HepG2 (cell line): Measurements from ENCODE around the gene CARMIL1. TPM values are rescaled to one million over a fixed set of nuclear protein-coding genes. Genes with fewer than 3 reads are reported as not detected.

ENCODE experiments used
- ATAC-seq: fragments of 200-7000 bp; cut with Tn5 transposase; 3 replicates; pipeline ENCODE4 v1.9.1; 2020; ENCODE audit warnings: mild to moderate bottlenecking, moderate library complexity
- BruUV-seq: library from RNA; stranded (reverse); fragments of 400-500 nt; replicated peaks from 2 replicates; lab custom pipeline; 2021; lab: Mats Ljungman, UMichigan
- CTCF ChIA-PET: fragments of 300-600 bp; formaldehyde crosslinking; extraction: SDS; loops from one replicate; lab custom pipeline; 2021; ENCODE audit warnings: low total read pairs, inconsistent platforms, low intra/inter-chr PET ratio; lab: Yijun Ruan, JAX
- POLR2A ChIA-PET: fragments of 350-600 bp; sonication (Branson Sonifier 250); formaldehyde crosslinking; loops from one replicate; lab custom pipeline; 2020; ENCODE audit warnings: antibody characterized with exemption, inconsistent platforms; lab: Yijun Ruan, JAX
- DNase-seq: peaks from one replicate; pipeline ENCODE4 v3.0.0-alpha.2; 2015; ENCODE audit warnings: low spot score
- FAIRE-seq: peaks from 3 replicates; lab custom pipeline; 2011; peaks lifted over from hg19 to GRCh38; lab: Jason Lieb, UNC
- H2AFZ ChIP-seq: one replicate; pipeline ENCODE4 v1.6.1; 2011; ENCODE audit warnings: low read length, inconsistent platforms
- H3K27ac ChIP-seq: fragments of 300-600 bp; 3 replicates; pipeline ENCODE4 v1.8.0; 2011; ENCODE audit warnings: mixed run types, mild to moderate bottlenecking, mixed read lengths, low read length, inconsistent platforms; ENCODE audit not compliant: insufficient read depth; ENCODE audit errors: extremely low read length
- H3K27me3 ChIP-seq, 2 experiments: fragments of 200-600 bp in 1 of 2; 2 replicates in 1 of 2; 3 replicates in 1 of 2; pipeline versions ENCODE4 v1.6.0 to v1.8.0; 2011; ENCODE audit warnings: low read length in 2 of 2, mild to moderate bottlenecking in 2 of 2, moderate library complexity in 2 of 2, inconsistent platforms in 1 of 2; ENCODE audit not compliant: insufficient read depth in 2 of 2, control insufficient read depth in 1 of 2
- H3K36me3 ChIP-seq, 2 experiments: fragments of 200-600 bp in 1 of 2; replicated peaks in 1 of 2; 2 replicates in 1 of 2; 3 replicates in 1 of 2; pipeline versions ENCODE4 v1.5.1 to v1.8.0; 2011; ENCODE audit warnings: low read length in 2 of 2, inconsistent platforms in 1 of 2; ENCODE audit not compliant: insufficient read depth in 2 of 2, control insufficient read depth in 1 of 2
- H3K4me1 ChIP-seq: 2 replicates; pipeline ENCODE4 v1.5.1; 2012; ENCODE audit warnings: low read length, inconsistent platforms; ENCODE audit not compliant: insufficient read depth
- H3K4me2 ChIP-seq: 2 replicates; pipeline ENCODE4 v1.6.0; 2011; ENCODE audit warnings: low read depth, low read length, inconsistent platforms
- H3K4me3 ChIP-seq, 3 experiments: fragments of 200-600 bp in 1 of 3; sonication (generic), shearing (Covaris generic) in 1 of 3; replicated peaks in 1 of 3; 2 replicates each; pipeline ENCODE4 v1.5.1; 2011 to 2016; ENCODE audit warnings: low read length in 3 of 3, inconsistent platforms in 2 of 3, low read depth in 2 of 3, mild to moderate bottlenecking in 2 of 3, control low read depth in 1 of 3, mixed read lengths in 1 of 3; ENCODE audit not compliant: insufficient read depth in 1 of 3
- H3K79me2 ChIP-seq: one replicate; pipeline ENCODE4 v1.6.1; 2011; ENCODE audit warnings: low read length, inconsistent platforms; ENCODE audit not compliant: insufficient read depth
- H3K9ac ChIP-seq: 2 replicates; pipeline ENCODE4 v1.6.0; 2011; ENCODE audit warnings: mild to moderate bottlenecking, low read depth, low read length, inconsistent platforms; ENCODE audit not compliant: insufficient read depth
- H3K9me3 ChIP-seq: 2 replicates; pipeline ENCODE4 v1.5.1; 2012; ENCODE audit warnings: mild to moderate bottlenecking, low read length
- H4K20me1 ChIP-seq: 2 replicates; pipeline ENCODE4 v1.6.0; 2011; ENCODE audit warnings: inconsistent platforms, mild to moderate bottlenecking, low read length, moderate library complexity; ENCODE audit not compliant: insufficient read depth
- JDP2 ChIP-seq: sonication (generic); formaldehyde crosslinking; IDR thresholded peaks from 2 replicates; pipeline ENCODE4 v1.8.1; 2022; ENCODE audit warnings: missing genetic modification reagents, borderline replicate concordance
- NR2F2 ChIP-seq: IDR thresholded peaks from 2 replicates; pipeline ENCODE4 v1.6.1; 2012; ENCODE audit warnings: low read depth, inconsistent platforms, borderline replicate concordance
- RFX1 ChIP-seq: fragments of 450-650 bp; IDR thresholded peaks from 2 replicates; pipeline ENCODE4 v1.6.1; 2017
- SALL1 ChIP-seq: sonication (generic); formaldehyde crosslinking; IDR thresholded peaks from 2 replicates; pipeline ENCODE4 v1.8.0; 2022; ENCODE audit warnings: mild to moderate bottlenecking, missing genetic modification reagents
- SIN3B ChIP-seq: fragments of 150-350 bp; IDR thresholded peaks from 2 replicates; pipeline ENCODE4 v1.6.1; 2014; ENCODE audit warnings: low read length
- SOX5 ChIP-seq: IDR thresholded peaks from 2 replicates; pipeline ENCODE4 v1.6.1; 2016; ENCODE audit warnings: borderline replicate concordance
- TERF1 ChIP-seq: sonication (generic); formaldehyde crosslinking; IDR thresholded peaks from 2 replicates; pipeline ENCODE4 v1.8.0; 2022; ENCODE audit warnings: mild to moderate bottlenecking, missing genetic modification reagents, moderate library complexity
- ZBTB34 ChIP-seq: sonication (generic); formaldehyde crosslinking; IDR thresholded peaks from 2 replicates; pipeline ENCODE4 v1.8.0; 2022; ENCODE audit warnings: mild to moderate bottlenecking, missing genetic modification reagents
- ZNF260 ChIP-seq: sonication (generic); formaldehyde crosslinking; IDR thresholded peaks from 2 replicates; pipeline ENCODE4 v1.4.0; 2020; ENCODE audit warnings: missing genetic modification reagents, low read depth, mild to moderate bottlenecking, borderline replicate concordance
- ZNF296 ChIP-seq: sonication (generic); formaldehyde crosslinking; conservative IDR thresholded peaks from 2 replicates; pipeline ENCODE4 v1.5.0; 2020; ENCODE audit warnings: mild to moderate bottlenecking, missing genetic modification reagents
- ZNF468 ChIP-seq: sonication (generic); formaldehyde crosslinking; IDR thresholded peaks from 2 replicates; pipeline ENCODE4 v1.8.0; 2022; ENCODE audit warnings: mild to moderate bottlenecking, moderate library complexity, missing genetic modification reagents
- ZNF576 ChIP-seq: sonication (generic); formaldehyde crosslinking; IDR thresholded peaks from 2 replicates; pipeline ENCODE4 v1.4.0; 2020; ENCODE audit warnings: mild to moderate bottlenecking, missing genetic modification reagents
- WGBS: methylation state at CpG from one replicate; pipeline ENCODE4 v1.1.6; 2017; ENCODE audit warnings: low lambda C conversion rate; 5-methylcytosine and 5-hydroxymethylcytosine counted together
- in situ Hi-C: cut with HindIII; loops from 2 replicates; pipeline ENCODE4 v1.10.0; 2017; ENCODE audit warnings: low pct_unique_long_range_greater_than_20kb; ENCODE audit not compliant: extremely low pct_ligation_motif_present
- intact Hi-C: fragments of 100-400 bp; cut with micrococcal nuclease; formaldehyde crosslinking; loops from one replicate; pipeline ENCODE4 v1.10.0; 2022; ENCODE audit not compliant: unreplicated experiment
- polyA plus RNA-seq, 8 experiments: library from polyadenylated mRNA; depleted of rRNA in 3 of 8; stranded (reverse) in 7 of 8; unstranded in 1 of 8; fragments of >200 nt; fragmentation: Illumina TruSeq in 4 of 8; extraction: Trizol in 4 of 8; gene quantifications; 2 replicates each; pipeline versions ENCODE4 v1.2.1 to v1.2.3, GENCODE V29; 2011 to 2016; ENCODE audit warnings: low read depth in 4 of 8, missing spikeins in 1 of 8, mixed read lengths in 1 of 8; ENCODE audit not compliant: insufficient read depth in 1 of 8
- total RNA-seq, 5 experiments: library from RNA; depleted of rRNA; stranded (reverse); fragments of >200 nt; fragmentation: Illumina TruSeq; extraction: Trizol; gene quantifications; 2 replicates each; pipeline ENCODE4 v1.2.3, GENCODE V29; 2016; ENCODE audit warnings: low read depth in 1 of 5
- TF ChIP-seq, protein P1 (sequence below): sonication (generic); formaldehyde crosslinking; IDR thresholded peaks from 2 replicates; pipeline ENCODE4 v1.5.0; 2020; ENCODE audit warnings: missing genetic modification reagents
- TF ChIP-seq, protein P2 (sequence below): sonication (generic); formaldehyde crosslinking; IDR thresholded peaks from 2 replicates; pipeline ENCODE4 v1.4.0; 2020; ENCODE audit warnings: mild to moderate bottlenecking, missing genetic modification reagents
- TF ChIP-seq, protein P3 (sequence below): sonication (generic); formaldehyde crosslinking; IDR thresholded peaks from 2 replicates; pipeline ENCODE4 v1.4.0; 2020; ENCODE audit warnings: low read depth, mild to moderate bottlenecking, missing genetic modification reagents
- TF ChIP-seq, protein P4 (sequence below): sonication (generic); formaldehyde crosslinking; IDR thresholded peaks from 2 replicates; pipeline ENCODE4 v1.5.0; 2020; ENCODE audit warnings: missing genetic modification reagents

CARMIL1 gene
- total and polyA plus RNA-seq, 2 of the 13 experiments (the other 11 are each of a cell fraction or from before 2014, with no cell fraction given): 1.8 to 2.6 TPM

DNA sequence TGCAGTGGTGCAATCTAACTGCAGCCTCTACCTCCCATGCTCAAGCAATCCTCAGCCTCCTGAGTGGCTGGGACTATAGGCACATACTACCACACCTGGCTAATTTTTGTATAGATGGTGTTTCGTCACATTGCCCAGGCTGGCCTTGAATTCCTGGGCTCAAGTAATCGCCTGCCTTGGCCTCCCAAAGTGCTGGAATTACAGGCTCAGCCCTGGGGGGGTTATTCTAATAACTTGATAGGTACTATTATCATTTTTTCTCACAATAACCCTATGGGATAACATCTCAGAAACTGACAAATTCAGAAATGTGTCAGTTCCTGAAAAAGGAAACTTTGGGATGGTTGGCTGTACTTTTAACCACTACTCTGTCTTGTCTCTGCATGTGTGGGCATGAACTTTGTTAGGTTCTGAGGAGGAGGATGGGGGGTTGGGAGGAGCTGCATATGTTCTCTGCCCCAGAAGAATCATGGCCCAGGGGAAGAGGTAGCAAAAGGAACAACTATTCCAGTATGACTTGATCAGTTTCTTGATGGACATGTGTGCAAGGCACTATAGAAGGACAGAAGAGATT, 169.9 kb downstream of the CARMIL1 start:
- Histone ChIP-seq H3K9ac (no peak overlapping the region), H2AFZ (no peak overlapping the region), H3K27ac (no peak overlapping the region), H3K4me2 (no peak overlapping the region), H3K79me2 (no peaks in the 10 kb centered on the region), H3K4me3 (no peak overlapping the region), H4K20me1 (no peaks in the 10 kb centered on the region), H3K27me3 (no peaks in the 10 kb centered on the region), H3K9me3 (peaks cover 7% of the 10 kb centered on the region; the same call in 1 of the 2 replicates), H3K4me1 (no peaks in the 10 kb centered on the region), H3K36me3 (no peaks in the 10 kb centered on the region)
- ChIA-PET POLR2A (no interaction called here), CTCF (no interaction called here)
- intact Hi-C loops: no loop called here
- in situ Hi-C loops: no loop called here
- no peak for ATAC-seq
- no peak for FAIRE-seq
- no peak for DNase-seq
- WGBS: 44% methylated on average over 2 of the region's 2 CpGs
- no TSS peak for BruUV-seq
- TF ChIP-seq, protein P1, sequence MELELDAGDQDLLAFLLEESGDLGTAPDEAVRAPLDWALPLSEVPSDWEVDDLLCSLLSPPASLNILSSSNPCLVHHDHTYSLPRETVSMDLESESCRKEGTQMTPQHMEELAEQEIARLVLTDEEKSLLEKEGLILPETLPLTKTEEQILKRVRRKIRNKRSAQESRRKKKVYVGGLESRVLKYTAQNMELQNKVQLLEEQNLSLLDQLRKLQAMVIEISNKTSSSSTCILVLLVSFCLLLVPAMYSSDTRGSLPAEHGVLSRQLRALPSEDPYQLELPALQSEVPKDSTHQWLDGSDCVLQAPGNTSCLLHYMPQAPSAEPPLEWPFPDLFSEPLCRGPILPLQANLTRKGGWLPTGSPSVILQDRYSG (CRISPR knock-in tag): no peak
- TF ChIP-seq, protein P2, sequence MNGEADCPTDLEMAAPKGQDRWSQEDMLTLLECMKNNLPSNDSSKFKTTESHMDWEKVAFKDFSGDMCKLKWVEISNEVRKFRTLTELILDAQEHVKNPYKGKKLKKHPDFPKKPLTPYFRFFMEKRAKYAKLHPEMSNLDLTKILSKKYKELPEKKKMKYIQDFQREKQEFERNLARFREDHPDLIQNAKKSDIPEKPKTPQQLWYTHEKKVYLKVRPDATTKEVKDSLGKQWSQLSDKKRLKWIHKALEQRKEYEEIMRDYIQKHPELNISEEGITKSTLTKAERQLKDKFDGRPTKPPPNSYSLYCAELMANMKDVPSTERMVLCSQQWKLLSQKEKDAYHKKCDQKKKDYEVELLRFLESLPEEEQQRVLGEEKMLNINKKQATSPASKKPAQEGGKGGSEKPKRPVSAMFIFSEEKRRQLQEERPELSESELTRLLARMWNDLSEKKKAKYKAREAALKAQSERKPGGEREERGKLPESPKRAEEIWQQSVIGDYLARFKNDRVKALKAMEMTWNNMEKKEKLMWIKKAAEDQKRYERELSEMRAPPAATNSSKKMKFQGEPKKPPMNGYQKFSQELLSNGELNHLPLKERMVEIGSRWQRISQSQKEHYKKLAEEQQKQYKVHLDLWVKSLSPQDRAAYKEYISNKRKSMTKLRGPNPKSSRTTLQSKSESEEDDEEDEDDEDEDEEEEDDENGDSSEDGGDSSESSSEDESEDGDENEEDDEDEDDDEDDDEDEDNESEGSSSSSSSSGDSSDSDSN (CRISPR knock-in tag): no peak
- no peak for TF ChIP-seq ZNF576 (CRISPR knock-in tag)
- no peak for TF ChIP-seq ZNF468 (CRISPR knock-in tag)
- no peak for TF ChIP-seq ZBTB34 (CRISPR knock-in tag)
- no peak for TF ChIP-seq SALL1 (CRISPR knock-in tag)
- TF ChIP-seq, protein P3, sequence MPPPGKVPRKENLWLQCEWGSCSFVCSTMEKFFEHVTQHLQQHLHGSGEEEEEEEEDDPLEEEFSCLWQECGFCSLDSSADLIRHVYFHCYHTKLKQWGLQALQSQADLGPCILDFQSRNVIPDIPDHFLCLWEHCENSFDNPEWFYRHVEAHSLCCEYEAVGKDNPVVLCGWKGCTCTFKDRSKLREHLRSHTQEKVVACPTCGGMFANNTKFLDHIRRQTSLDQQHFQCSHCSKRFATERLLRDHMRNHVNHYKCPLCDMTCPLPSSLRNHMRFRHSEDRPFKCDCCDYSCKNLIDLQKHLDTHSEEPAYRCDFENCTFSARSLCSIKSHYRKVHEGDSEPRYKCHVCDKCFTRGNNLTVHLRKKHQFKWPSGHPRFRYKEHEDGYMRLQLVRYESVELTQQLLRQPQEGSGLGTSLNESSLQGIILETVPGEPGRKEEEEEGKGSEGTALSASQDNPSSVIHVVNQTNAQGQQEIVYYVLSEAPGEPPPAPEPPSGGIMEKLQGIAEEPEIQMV (CRISPR knock-in tag): no peak
- TF ChIP-seq NR2F2: no peak
- no peak for TF ChIP-seq SIN3B
- TF ChIP-seq, protein P4, sequence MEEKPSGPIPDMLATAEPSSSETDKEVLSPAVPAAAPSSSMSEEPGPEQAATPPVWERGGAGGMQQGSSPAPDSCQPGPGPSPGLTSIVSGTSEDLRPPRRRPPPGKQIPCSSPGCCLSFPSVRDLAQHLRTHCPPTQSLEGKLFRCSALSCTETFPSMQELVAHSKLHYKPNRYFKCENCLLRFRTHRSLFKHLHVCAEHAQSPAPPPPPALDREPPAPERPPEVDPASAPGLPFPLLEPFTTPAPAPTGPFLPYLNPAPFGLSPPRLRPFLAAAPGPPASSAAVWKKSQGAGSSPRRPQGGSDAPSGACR (CRISPR knock-in tag): no peak
- no peak for TF ChIP-seq ZNF296 (CRISPR knock-in tag)
- no peak for TF ChIP-seq RFX1
- no peak for TF ChIP-seq TERF1 (CRISPR knock-in tag)
- no peak for TF ChIP-seq SOX5 (CRISPR knock-in tag)
- no peak for TF ChIP-seq JDP2 (CRISPR knock-in tag)
- no peak for TF ChIP-seq ZNF260 (CRISPR knock-in tag)
